Measurements from ENCODE around the gene RBPJ.
A peak's percentile ranks its signal among the peaks of the same experiment; 100 is the strongest.
"Not testable (repeated sequence)": the region's sequence is repeated elsewhere in the genome, so short reads cannot be mapped to it uniquely, and the experiment has no call there.

RBPJ gene

GRCh38 chr4:26377328-26378311 is 56.8 kb downstream of the RBPJ start:
- DNase-seq = no peak

GRCh38 chr4:26379837-26380236 is 59.0 kb downstream of the RBPJ start:
- DNase-seq = no peak

- DNase-seq = no peak
These were observed 59.9 kb downstream of the RBPJ start for GRCh38 chr4:26380740-26381139.

- no peak for DNase-seq
These were observed 63.7 kb downstream of the RBPJ start for GRCh38 chr4:26384380-26385057.

GRCh38 chr4:26385690-26386089 is 64.9 kb downstream of the RBPJ start:
- DNase-seq = no peak

GRCh38 chr4:26386386-26386785 is 65.6 kb downstream of the RBPJ start:
- no peak for DNase-seq

GRCh38 chr4:26388671-26389070 is 67.9 kb downstream of the RBPJ start:
- no peak for DNase-seq

- DNase-seq = no peak
These were observed 76.3 kb downstream of the RBPJ start for GRCh38 chr4:26397086-26397485.

GRCh38 chr4:26400132-26400531 is 79.3 kb downstream of the RBPJ start:
- DNase-seq = no peak

- not testable (repeated sequence) for DNase-seq
These were observed 81.2 kb downstream of the RBPJ start for GRCh38 chr4:26402017-26402416.

GRCh38 chr4:26402458-26402857 is 81.6 kb downstream of the RBPJ start:
- DNase-seq = no peak

GRCh38 chr4:26404743-26405206 is 84.0 kb downstream of the RBPJ start:
- DNase-seq = no peak

GRCh38 chr4:26406346-26406975 is 85.6 kb downstream of the RBPJ start:
- no peak for DNase-seq

GRCh38 chr4:26407476-26407875 is 86.7 kb downstream of the RBPJ start:
- no peak for DNase-seq

GRCh38 chr4:26410385-26411293 is 89.8 kb downstream of the RBPJ start:
- DNase-seq = peak; percentile 36

- DNase-seq = no peak
These were observed 91.9 kb downstream of the RBPJ start for GRCh38 chr4:26412381-26413372.

GRCh38 chr4:26413582-26413981 is 92.8 kb downstream of the RBPJ start:
- DNase-seq = no peak

- no peak for DNase-seq
These were observed 97.3 kb downstream of the RBPJ start for GRCh38 chr4:26418107-26418506.

GRCh38 chr4:26418850-26419249 is 98.0 kb downstream of the RBPJ start:
- no peak for DNase-seq

- no peak for DNase-seq
These were observed 99.6 kb downstream of the RBPJ start for GRCh38 chr4:26420438-26420837.

GRCh38 chr4:26420913-26421312 is 100.1 kb downstream of the RBPJ start:
- no peak for DNase-seq
